Gastrocnemius medialis (tissue), 4 donors: ENCODE data around the gene LRRC27. TPM values are rescaled to one million over a fixed set of nuclear protein-coding genes. Genes with fewer than 3 reads are reported as not detected.

ENCODE experiments used
- ATAC-seq, 2 donors: fragments of 150-250 bp; one replicate each; pipeline ENCODE4 v1.9.1; 2016
- DNase-seq, 2 donors: peaks; one replicate each; pipeline ENCODE4 v3.0.0-alpha.2; 2019
- H3K27ac ChIP-seq, 4 donors: fragments of 200-600 bp; sonication (generic); 1 replicate in 1 of 4; 2 replicates in 3 of 4; pipeline ENCODE4 v1.5.1; 2016 to 2018; ENCODE audit warnings: mild to moderate bottlenecking in 2 of 4, moderate library complexity in 1 of 4
- H3K27me3 ChIP-seq, 3 donors: fragments of 200-600 bp; sonication (generic) in 2 of 3; 1 replicate in 1 of 3; 2 replicates in 2 of 3; pipeline versions ENCODE4 v1.5.1 to v1.6.0; 2016 to 2019; ENCODE audit warnings: mild to moderate bottlenecking in 1 of 3, moderate library complexity in 1 of 3
- H3K36me3 ChIP-seq, 2 donors: fragments of 200-600 bp; sonication (generic) in 1 of 2; one replicate each; pipeline ENCODE4 v1.5.1; 2017 to 2018
- H3K4me1 ChIP-seq, 2 donors: fragments of 200-600 bp; sonication (generic) in 1 of 2; one replicate each; pipeline ENCODE4 v1.5.1; 2016 to 2017; ENCODE audit warnings: mild to moderate bottlenecking in 2 of 2
- H3K4me3 ChIP-seq, 4 donors: fragments of 200-600 bp; sonication (generic) in 3 of 4; 1 replicate in 1 of 4; 2 replicates in 3 of 4; pipeline ENCODE4 v1.5.1; 2016 to 2019; ENCODE audit warnings: mild to moderate bottlenecking in 2 of 4
- H3K9me3 ChIP-seq, 3 donors: fragments of 200-600 bp; sonication (generic) in 2 of 3; 1 replicate in 1 of 3; 2 replicates in 2 of 3; pipeline ENCODE4 v1.5.1; 2016 to 2019
- POLR2A ChIP-seq, 2 donors: fragments of 450-650 bp; IDR thresholded peaks; one replicate each; pipeline ENCODE4 v1.6.1; 2017; ENCODE audit warnings: antibody characterized with exemption in 2 of 2, mild to moderate bottlenecking in 2 of 2, moderate library complexity in 2 of 2
- in situ Hi-C, 4 donors: fragments of 200-750 bp; cut with MboI; loops; one replicate each; pipeline versions ENCODE4 v1.15.0 to v1.8.0; 2017; ENCODE audit warnings: low sequenced_read_pairs in 4 of 4
- intact Hi-C: fragments of 100-400 bp; cut with DNase I; formaldehyde crosslinking; loops from one replicate; pipeline ENCODE4 v1.15.1; 2023; ENCODE audit warnings: low total_unique reads
- total RNA-seq, 4 donors: library from RNA; depleted of rRNA; stranded (reverse); fragments of >200 nt; gene quantifications; one replicate each; pipeline versions ENCODE4 v1.1.0 to v1.2.3, GENCODE V29; 2016
- TF ChIP-seq, protein P1 (sequence below), 5 experiments: fragments of 450-650 bp in 3 of 5; fragments of 200-600 bp in 2 of 5; sonication (generic) in 2 of 5; IDR thresholded peaks in 4 of 5; conservative IDR thresholded peaks in 1 of 5; 1 replicate in 4 of 5; 2 replicates in 1 of 5; pipeline ENCODE4 v1.5.1; 2016 to 2019; ENCODE audit warnings: antibody characterized with exemption in 5 of 5, mild to moderate bottlenecking in 3 of 5, moderate library complexity in 3 of 5

Gene LRRC27
- total RNA-seq, 4 donors from 2014 or later: 1.0 to 7.0 (median 4.1) TPM

DNA sequence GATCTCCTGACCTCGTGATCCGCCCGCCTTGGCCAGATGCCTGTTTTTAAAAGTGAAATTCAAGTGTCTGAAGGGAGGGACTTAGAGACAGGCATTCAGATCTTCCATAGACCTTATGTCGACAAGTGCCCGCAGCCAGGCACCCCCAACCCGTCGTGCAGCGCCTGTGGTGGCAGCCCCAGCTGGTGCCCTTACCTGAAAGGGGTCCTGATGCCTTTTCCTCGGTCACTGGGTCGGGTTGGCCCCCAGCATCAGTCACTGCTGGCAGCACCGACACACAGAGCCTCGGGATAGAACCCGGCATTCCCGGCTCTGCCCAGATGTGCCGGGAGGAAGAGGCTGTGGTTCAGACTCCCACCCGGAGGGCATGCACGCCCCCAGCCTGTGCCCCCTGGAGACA is 23.3 kb downstream of the LRRC27 start:
- H3K4me1 ChIP-seq: no peaks in the 10 kb centered on the region
- no peak for DNase-seq
- H3K27me3 ChIP-seq: no peaks in the 10 kb centered on the region
- TF ChIP-seq, protein P1, sequence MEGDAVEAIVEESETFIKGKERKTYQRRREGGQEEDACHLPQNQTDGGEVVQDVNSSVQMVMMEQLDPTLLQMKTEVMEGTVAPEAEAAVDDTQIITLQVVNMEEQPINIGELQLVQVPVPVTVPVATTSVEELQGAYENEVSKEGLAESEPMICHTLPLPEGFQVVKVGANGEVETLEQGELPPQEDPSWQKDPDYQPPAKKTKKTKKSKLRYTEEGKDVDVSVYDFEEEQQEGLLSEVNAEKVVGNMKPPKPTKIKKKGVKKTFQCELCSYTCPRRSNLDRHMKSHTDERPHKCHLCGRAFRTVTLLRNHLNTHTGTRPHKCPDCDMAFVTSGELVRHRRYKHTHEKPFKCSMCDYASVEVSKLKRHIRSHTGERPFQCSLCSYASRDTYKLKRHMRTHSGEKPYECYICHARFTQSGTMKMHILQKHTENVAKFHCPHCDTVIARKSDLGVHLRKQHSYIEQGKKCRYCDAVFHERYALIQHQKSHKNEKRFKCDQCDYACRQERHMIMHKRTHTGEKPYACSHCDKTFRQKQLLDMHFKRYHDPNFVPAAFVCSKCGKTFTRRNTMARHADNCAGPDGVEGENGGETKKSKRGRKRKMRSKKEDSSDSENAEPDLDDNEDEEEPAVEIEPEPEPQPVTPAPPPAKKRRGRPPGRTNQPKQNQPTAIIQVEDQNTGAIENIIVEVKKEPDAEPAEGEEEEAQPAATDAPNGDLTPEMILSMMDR (IDR thresholded peaks at IDR 0.05 in 4 of 5, conservative IDR thresholded peaks at IDR 0.05 in 1 of 5): no peak
- no peak for TF ChIP-seq POLR2A (IDR thresholded peaks at IDR 0.05)
- no peaks in the 10 kb centered on the region for H3K36me3 ChIP-seq
- in situ Hi-C loops (no loop called here), intact Hi-C loops (no loop called here)
- no peak for ATAC-seq
- H3K27ac ChIP-seq: no peak overlapping the region
- H3K9me3 ChIP-seq: no peaks in the 10 kb centered on the region
- no peak overlapping the region for H3K4me3 ChIP-seq

DNA sequence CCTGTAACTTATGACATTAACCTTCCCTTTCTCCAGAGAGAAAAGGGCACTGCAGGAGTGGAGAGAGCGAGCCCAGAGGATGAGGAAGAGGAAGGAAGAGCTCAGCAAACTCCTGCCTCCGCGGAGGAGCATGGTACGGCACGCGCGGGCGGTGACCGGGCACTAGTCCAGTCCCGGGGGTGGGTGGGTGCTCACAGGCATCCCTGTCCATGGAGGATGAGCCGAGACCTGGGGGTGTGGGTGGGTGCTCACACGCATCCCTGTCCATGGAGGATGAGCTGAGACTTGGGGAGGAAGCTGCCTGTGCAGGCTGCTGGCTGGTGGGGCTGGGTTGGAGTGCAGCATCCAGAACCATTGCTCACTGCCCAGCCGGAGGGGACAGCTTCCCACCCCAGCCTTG is 23.8 kb downstream of the LRRC27 start:
- Histone ChIP-seq H3K9me3 (no peaks in the 10 kb centered on the region), H3K4me3 (no peak overlapping the region), H3K27ac (no peak overlapping the region), H3K27me3 (no peaks in the 10 kb centered on the region), H3K4me1 (no peaks in the 10 kb centered on the region), H3K36me3 (no peaks in the 10 kb centered on the region)
- DNase-seq: no peak
- in situ Hi-C loops (no loop called here), intact Hi-C loops (no loop called here)
- ATAC-seq: no peak
- no peak for TF ChIP-seq POLR2A (IDR thresholded peaks at IDR 0.05)
- TF ChIP-seq, protein P1 (IDR thresholded peaks at IDR 0.05 in 4 of 5, conservative IDR thresholded peaks at IDR 0.05 in 1 of 5): no peak

DNA sequence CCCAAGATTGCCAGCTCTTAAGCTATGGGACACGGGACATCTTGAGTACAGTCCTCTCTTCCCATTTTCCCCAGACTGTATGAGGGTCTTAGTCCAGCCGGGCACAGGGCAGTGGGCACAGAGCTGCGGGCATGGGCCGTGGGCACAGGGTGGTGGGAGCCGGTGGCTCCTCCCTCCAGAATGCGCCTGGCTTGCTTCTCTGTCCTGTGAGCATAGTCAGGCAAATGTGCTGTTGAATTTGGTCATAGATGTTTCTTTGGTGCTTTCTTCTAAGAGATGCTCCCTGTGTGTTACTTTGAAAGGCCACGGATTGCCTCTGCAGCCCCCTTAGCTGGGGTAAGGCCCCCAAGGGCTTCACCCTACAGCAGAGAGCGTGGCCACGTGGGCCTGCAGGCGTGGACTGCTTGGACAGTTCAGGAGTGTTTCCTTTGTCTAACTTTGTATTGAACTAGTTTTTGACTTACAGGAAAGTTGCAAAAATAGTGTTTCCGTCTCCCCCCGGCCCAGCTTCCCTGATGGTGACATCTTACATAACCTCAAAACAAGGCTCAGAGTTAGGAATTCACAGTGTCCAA is 24.7 kb downstream of the LRRC27 start:
- in situ Hi-C loops: no loop called here
- ATAC-seq (no peak), DNase-seq (no peak)
- intact Hi-C loops: no loop called here
- no peaks in the 10 kb centered on the region for H3K9me3 ChIP-seq
- no peaks in the 10 kb centered on the region for H3K27me3 ChIP-seq
- H3K27ac ChIP-seq: no peak overlapping the region
- H3K4me3 ChIP-seq: no peak overlapping the region
- H3K36me3 ChIP-seq: no peaks in the 10 kb centered on the region
- no peaks in the 10 kb centered on the region for H3K4me1 ChIP-seq
- no peak for TF ChIP-seq POLR2A (IDR thresholded peaks at IDR 0.05)
- TF ChIP-seq, protein P1 (IDR thresholded peaks at IDR 0.05 in 4 of 5, conservative IDR thresholded peaks at IDR 0.05 in 1 of 5): no peak

DNA sequence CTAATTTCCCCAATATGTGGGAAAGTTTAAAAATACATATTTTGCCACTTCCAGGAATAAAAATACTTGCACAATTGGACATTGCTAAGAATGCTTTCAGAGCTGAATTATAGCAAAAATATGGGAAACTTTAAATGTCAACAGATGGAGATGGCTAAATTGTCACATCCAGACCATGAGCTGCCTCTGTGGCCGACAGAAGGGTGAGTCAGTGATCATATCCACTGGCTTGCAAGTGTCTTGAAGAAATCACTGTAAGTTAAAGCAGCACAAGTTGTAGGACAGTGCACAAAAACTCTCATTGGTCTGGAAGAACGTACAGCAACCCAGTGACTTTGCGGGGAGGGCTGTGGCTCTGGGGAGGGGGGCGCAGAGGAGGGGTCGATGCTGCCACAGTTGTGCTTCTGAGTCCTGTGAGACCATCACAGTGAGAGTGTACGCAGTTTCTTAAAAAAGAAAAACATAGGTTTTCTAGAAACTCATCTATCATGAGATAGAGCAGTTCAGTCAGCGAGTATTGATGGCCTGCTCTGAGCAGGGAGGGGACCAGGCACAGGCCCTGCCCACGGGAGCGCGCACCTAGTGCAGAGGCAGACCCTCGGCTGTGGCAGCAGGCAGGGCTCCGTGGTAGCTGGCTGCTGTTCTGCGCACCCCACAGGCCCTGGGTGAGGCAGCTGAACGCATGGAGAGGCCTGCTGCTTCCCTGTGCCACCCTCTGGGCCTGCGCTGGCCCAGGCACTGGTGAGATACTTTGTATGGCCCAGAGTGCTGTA is 25.5 kb downstream of the LRRC27 start:
- no peaks in the 10 kb centered on the region for H3K4me1 ChIP-seq
- TF ChIP-seq POLR2A (IDR thresholded peaks at IDR 0.05): no peak
- TF ChIP-seq, protein P1 (IDR thresholded peaks at IDR 0.05 in 4 of 5, conservative IDR thresholded peaks at IDR 0.05 in 1 of 5): no peak
- no peak overlapping the region for H3K27ac ChIP-seq
- H3K27me3 ChIP-seq: no peaks in the 10 kb centered on the region
- no peaks in the 10 kb centered on the region for H3K36me3 ChIP-seq
- in situ Hi-C loops: no loop called here
- DNase-seq: no peak
- intact Hi-C loops: no loop called here
- H3K4me3 ChIP-seq: no peak overlapping the region
- no peak for ATAC-seq
- no peaks in the 10 kb centered on the region for H3K9me3 ChIP-seq
